ENCODE results near the gene KCNIP4. TPM values are rescaled to one million over a fixed set of nuclear protein-coding genes. Genes with fewer than 3 reads are reported as not detected.

The KCNIP4 gene
- total RNA-seq, 1 donor from 2014 or later, result not detected

- no peak for DNase-seq
- Histone ChIP-seq H3K36me3 (no peaks in the 10 kb centered on the region), H3K9me3 (no peaks in the 10 kb centered on the region), H3K4me3 (no peak overlapping the region), H3K27me3 (no peaks in the 10 kb centered on the region), H3K27ac (no peak overlapping the region), H3K4me1 (no peaks in the 10 kb centered on the region)
- intact Hi-C loops (cut with DNase I), result no loop called here
- no peak for ATAC-seq
- TF ChIP-seq CTCF (IDR thresholded peaks at IDR 0.05), result no peak
These were observed 1115.7 kb downstream of the KCNIP4 start for GRCh38 chr4:20832826-20833225.

- TF ChIP-seq CTCF (IDR thresholded peaks at IDR 0.05), result no peak
- DNase-seq (no peak), ATAC-seq (no peak)
- no peak overlapping the region for H3K4me3 ChIP-seq
- H3K27me3 ChIP-seq, result no peaks in the 10 kb centered on the region
- H3K36me3 ChIP-seq, result no peaks in the 10 kb centered on the region
- intact Hi-C loops (cut with DNase I), result no loop called here
- H3K27ac ChIP-seq, result no peak overlapping the region
- H3K4me1 ChIP-seq, result no peaks in the 10 kb centered on the region
- H3K9me3 ChIP-seq, result no peaks in the 10 kb centered on the region
These were observed 1116.8 kb downstream of the KCNIP4 start for GRCh38 chr4:20831746-20832145.

GRCh38 chr4:20829617-20830357 is 1118.8 kb downstream of the KCNIP4 start:
- no peak for DNase-seq
- TF ChIP-seq CTCF (IDR thresholded peaks at IDR 0.05), result no peak
- no peaks in the 10 kb centered on the region for H3K36me3 ChIP-seq
- H3K4me1 ChIP-seq, result no peaks in the 10 kb centered on the region
- no peaks in the 10 kb centered on the region for H3K27me3 ChIP-seq
- H3K4me3 ChIP-seq, result no peak overlapping the region
- ATAC-seq, result no peak
- intact Hi-C loops (cut with DNase I), result no loop called here
- H3K27ac ChIP-seq, result no peak overlapping the region
- H3K9me3 ChIP-seq, result no peaks in the 10 kb centered on the region

- Histone ChIP-seq H3K9me3 (no peaks in the 10 kb centered on the region), H3K27ac (no peak overlapping the region), H3K4me3 (no peak overlapping the region), H3K4me1 (no peaks in the 10 kb centered on the region), H3K27me3 (no peaks in the 10 kb centered on the region), H3K36me3 (no peaks in the 10 kb centered on the region)
- no peak for ATAC-seq
- intact Hi-C loops (cut with DNase I), result no loop called here
- no peak for DNase-seq
- no peak for TF ChIP-seq CTCF (IDR thresholded peaks at IDR 0.05)
These were observed 1123.1 kb downstream of the KCNIP4 start for GRCh38 chr4:20825505-20825904.

- intact Hi-C loops (cut with DNase I), result no loop called here
- Histone ChIP-seq H3K9me3 (no peaks in the 10 kb centered on the region), H3K27ac (no peak overlapping the region), H3K36me3 (no peaks in the 10 kb centered on the region), H3K4me3 (no peak overlapping the region), H3K27me3 (no peaks in the 10 kb centered on the region), H3K4me1 (no peaks in the 10 kb centered on the region)
- no peak for TF ChIP-seq CTCF (IDR thresholded peaks at IDR 0.05)
- DNase-seq, result no peak
- no peak for ATAC-seq
These were observed 1132.3 kb downstream of the KCNIP4 start for GRCh38 chr4:20816287-20816686.

- Histone ChIP-seq H3K4me3 (no peak overlapping the region), H3K4me1 (no peaks in the 10 kb centered on the region), H3K27me3 (no peaks in the 10 kb centered on the region), H3K36me3 (no peaks in the 10 kb centered on the region), H3K27ac (no peak overlapping the region), H3K9me3 (no peaks in the 10 kb centered on the region)
- ATAC-seq (no peak), DNase-seq (no peak)
- TF ChIP-seq CTCF (IDR thresholded peaks at IDR 0.05), result no peak
- intact Hi-C loops (cut with DNase I), result no loop called here
These were observed 1134.9 kb downstream of the KCNIP4 start for GRCh38 chr4:20813700-20814099.

Data from upper lobe of right lung (tissue), 1 donor.